Ectodermal cell (in vitro differentiated cells): Measurements from ENCODE around the gene FAM234B.
A peak's percentile ranks its signal among the peaks of the same experiment; 100 is the strongest.

Experiments used
- H3K27ac ChIP-seq: 2 replicates; pipeline ENCODE4 v1.7.0; 2013; ENCODE audit warnings: mild to moderate bottlenecking, low read depth, low read length; ENCODE audit not compliant: insufficient read depth, poor library complexity, severe bottlenecking
- H3K27me3 ChIP-seq: 2 replicates; pipeline ENCODE4 v1.7.0; 2013; ENCODE audit warnings: mild to moderate bottlenecking, low read length; ENCODE audit not compliant: insufficient read depth, control insufficient read depth, poor library complexity, severe bottlenecking
- H3K36me3 ChIP-seq: one replicate; pipeline ENCODE4 v1.7.0; 2013; ENCODE audit warnings: low read length; ENCODE audit not compliant: control insufficient read depth, insufficient read depth
- H3K4me1 ChIP-seq: one replicate; pipeline ENCODE4 v1.7.0; 2013; ENCODE audit warnings: low read length; ENCODE audit not compliant: control insufficient read depth, insufficient read depth
- H3K4me3 ChIP-seq: 2 replicates; pipeline ENCODE4 v1.7.0; 2013; ENCODE audit warnings: low read depth, low read length, control low read depth; ENCODE audit not compliant: insufficient read depth
- H3K9me3 ChIP-seq: 2 replicates; pipeline ENCODE4 v1.7.0; 2013; ENCODE audit warnings: mild to moderate bottlenecking, low read length, moderate library complexity; ENCODE audit not compliant: control insufficient read depth
- WGBS, 2 experiments: methylation state at CpG; one replicate each; pipeline ENCODE4 v1.1.7; 2013; ENCODE audit warnings: missing lambda C conversion rate in 2 of 2; 5-methylcytosine and 5-hydroxymethylcytosine counted together

FAM234B gene

GRCh38 chr12:13106666-13107065 lies 62.5 kb downstream of the FAM234B start:
- H3K27ac ChIP-seq = no peak overlapping the region
- no peaks in the 10 kb centered on the region for H3K27me3 ChIP-seq
- WGBS, 2 experiments = 79 to 95% methylated on average over 1 of the region's 1 CpG
- no peak overlapping the region for H3K4me3 ChIP-seq
- H3K4me1 ChIP-seq = peaks cover 16% of the 10 kb centered on the region
- H3K9me3 ChIP-seq = no peaks in the 10 kb centered on the region
- H3K36me3 ChIP-seq = no peaks in the 10 kb centered on the region

GRCh38 chr12:13112968-13113367 lies 68.8 kb downstream of the FAM234B start:
- peaks cover 42% of the 10 kb centered on the region for H3K4me1 ChIP-seq
- H3K36me3 ChIP-seq = no peaks in the 10 kb centered on the region
- H3K27ac ChIP-seq = no peak overlapping the region
- no peaks in the 10 kb centered on the region for H3K9me3 ChIP-seq
- H3K4me3 ChIP-seq = no peak overlapping the region
- no peaks in the 10 kb centered on the region for H3K27me3 ChIP-seq
- 94 to 95% methylated on average over 5 to 6 of the region's 6 CpGs for WGBS, 2 experiments

GRCh38 chr12:13114251-13115052 lies 70.3 kb downstream of the FAM234B start:
- peak overlapping the region; percentile 17 for H3K4me3 ChIP-seq
- H3K27ac ChIP-seq = peak overlapping the region; percentile 75
- H3K9me3 ChIP-seq = no peaks in the 10 kb centered on the region
- no peaks in the 10 kb centered on the region for H3K36me3 ChIP-seq
- WGBS, 2 experiments = 42% methylated on average over 15 of the region's 15 CpGs
- H3K27me3 ChIP-seq = no peaks in the 10 kb centered on the region
- peaks cover 44% of the 10 kb centered on the region for H3K4me1 ChIP-seq

GRCh38 chr12:13116259-13116658 lies 72.1 kb downstream of the FAM234B start:
- Histone ChIP-seq H3K27ac (no peak overlapping the region), H3K9me3 (no peaks in the 10 kb centered on the region), H3K27me3 (no peaks in the 10 kb centered on the region), H3K36me3 (no peaks in the 10 kb centered on the region), H3K4me3 (no peak overlapping the region), H3K4me1 (peaks cover 44% of the 10 kb centered on the region)
- WGBS, 2 experiments = 90 to 94% methylated on average over 7 of the region's 7 CpGs

GRCh38 chr12:13117029-13117428 lies 72.8 kb downstream of the FAM234B start:
- 78 to 79% methylated on average over 6 of the region's 6 CpGs for WGBS, 2 experiments
- H3K9me3 ChIP-seq = no peaks in the 10 kb centered on the region
- H3K36me3 ChIP-seq = no peaks in the 10 kb centered on the region
- no peak overlapping the region for H3K27ac ChIP-seq
- no peaks in the 10 kb centered on the region for H3K27me3 ChIP-seq
- no peak overlapping the region for H3K4me3 ChIP-seq
- H3K4me1 ChIP-seq = peaks cover 44% of the 10 kb centered on the region

- Histone ChIP-seq H3K4me1 (peaks cover 33% of the 10 kb centered on the region), H3K27ac (no peak overlapping the region), H3K27me3 (no peaks in the 10 kb centered on the region), H3K4me3 (no peak overlapping the region), H3K36me3 (no peaks in the 10 kb centered on the region), H3K9me3 (no peaks in the 10 kb centered on the region)
- WGBS, 2 experiments = 97 to 100% methylated on average over 2 of the region's 2 CpGs
These were observed 75.6 kb downstream of the FAM234B start for GRCh38 chr12:13119826-13120225.

GRCh38 chr12:13120413-13120812 lies 76.2 kb downstream of the FAM234B start:
- WGBS, 2 experiments = 94 to 100% methylated on average over 3 of the region's 3 CpGs
- peaks cover 31% of the 10 kb centered on the region for H3K4me1 ChIP-seq
- H3K4me3 ChIP-seq = no peak overlapping the region
- H3K27me3 ChIP-seq = no peaks in the 10 kb centered on the region
- H3K27ac ChIP-seq = no peak overlapping the region
- no peaks in the 10 kb centered on the region for H3K36me3 ChIP-seq
- H3K9me3 ChIP-seq = no peaks in the 10 kb centered on the region

GRCh38 chr12:13121568-13121967 lies 77.4 kb downstream of the FAM234B start:
- H3K4me1 ChIP-seq = peaks cover 22% of the 10 kb centered on the region
- H3K27me3 ChIP-seq = no peaks in the 10 kb centered on the region
- WGBS, 2 experiments = 94 to 95% methylated on average over 5 of the region's 5 CpGs
- H3K36me3 ChIP-seq = no peaks in the 10 kb centered on the region
- no peak overlapping the region for H3K27ac ChIP-seq
- no peaks in the 10 kb centered on the region for H3K9me3 ChIP-seq
- H3K4me3 ChIP-seq = no peak overlapping the region

- H3K4me1 ChIP-seq = peaks cover 20% of the 10 kb centered on the region
- no peaks in the 10 kb centered on the region for H3K27me3 ChIP-seq
- no peaks in the 10 kb centered on the region for H3K36me3 ChIP-seq
- no peak overlapping the region for H3K4me3 ChIP-seq
- H3K9me3 ChIP-seq = no peaks in the 10 kb centered on the region
- WGBS, 2 experiments = 88 to 89% methylated on average over 8 of the region's 8 CpGs
- H3K27ac ChIP-seq = no peak overlapping the region
These were observed 80.7 kb downstream of the FAM234B start for GRCh38 chr12:13124656-13125505.

GRCh38 chr12:13125996-13126395 lies 81.8 kb downstream of the FAM234B start:
- no peaks in the 10 kb centered on the region for H3K9me3 ChIP-seq
- 91 to 94% methylated on average over 2 of the region's 2 CpGs for WGBS, 2 experiments
- H3K36me3 ChIP-seq = no peaks in the 10 kb centered on the region
- H3K4me1 ChIP-seq = peaks cover 26% of the 10 kb centered on the region
- no peaks in the 10 kb centered on the region for H3K27me3 ChIP-seq
- H3K4me3 ChIP-seq = no peak overlapping the region
- no peak overlapping the region for H3K27ac ChIP-seq
